Thyroid gland (tissue), 4 donors: ENCODE data around the gene IKZF5. TPM values are rescaled to one million over a fixed set of nuclear protein-coding genes. Genes with fewer than 3 reads are reported as not detected.

Source experiments
- DNase-seq, 2 donors: peaks; one replicate each; pipeline ENCODE4 v3.0.0-alpha.2; 2019
- H3K27ac ChIP-seq, 3 donors: fragments of 200-600 bp; sonication (generic); 1 replicate in 2 of 3; 2 replicates in 1 of 3; pipeline ENCODE4 v1.5.1; 2016 to 2019; ENCODE audit warnings: mild to moderate bottlenecking in 1 of 3, moderate library complexity in 1 of 3
- H3K27me3 ChIP-seq: fragments of 200-600 bp; sonication (generic); one replicate; pipeline ENCODE4 v1.5.1; 2019
- H3K36me3 ChIP-seq, 2 donors: fragments of 200-600 bp; sonication (generic); one replicate each; pipeline ENCODE4 v1.5.1; 2016 to 2019
- H3K4me1 ChIP-seq, 2 donors: fragments of 200-600 bp; sonication (generic); one replicate each; pipeline ENCODE4 v1.5.1; 2017 to 2019
- H3K4me3 ChIP-seq, 3 donors: fragments of 200-600 bp; sonication (generic); replicated peaks in 1 of 3; 1 replicate in 2 of 3; 2 replicates in 1 of 3; pipeline ENCODE4 v1.5.1; 2016; ENCODE audit warnings: mild to moderate bottlenecking in 1 of 3
- H3K9me3 ChIP-seq: fragments of 200-600 bp; sonication (generic); one replicate; pipeline ENCODE4 v1.5.1; 2017
- POLR2A ChIP-seq, 2 donors: fragments of 450-650 bp; IDR thresholded peaks; one replicate each; pipeline ENCODE4 v1.6.1; 2017; ENCODE audit warnings: antibody characterized with exemption in 2 of 2, mild to moderate bottlenecking in 2 of 2, moderate library complexity in 1 of 2
- WGBS, 2 donors: methylation state at CpG; one replicate each; pipeline ENCODE4 v1.1.5; 2017; 5-methylcytosine and 5-hydroxymethylcytosine counted together
- intact Hi-C: fragments of 100-400 bp; cut with DNase I; formaldehyde crosslinking; loops from one replicate; pipeline ENCODE4 v1.15.1; 2023
- total RNA-seq, 4 donors: library from RNA; depleted of rRNA; stranded (reverse); fragments of >200 nt; gene quantifications; one replicate each; pipeline ENCODE4 v1.2.3, GENCODE V29; 2016
- TF ChIP-seq, protein P1 (sequence below), 6 experiments: fragments of 200-600 bp in 3 of 6; fragments of 450-650 bp in 3 of 6; sonication (generic) in 3 of 6; IDR thresholded peaks; one replicate each; pipeline ENCODE4 v1.5.1; 2016 to 2019; ENCODE audit warnings: antibody characterized with exemption in 6 of 6, mild to moderate bottlenecking in 2 of 6, inconsistent platforms in 1 of 6, moderate library complexity in 1 of 6

The IKZF5 gene
- total RNA-seq, 4 donors from 2014 or later, result 11.5 to 24.5 (median 13.3) TPM

- no peak for TF ChIP-seq POLR2A (IDR thresholded peaks at IDR 0.05)
- TF ChIP-seq, protein P1, sequence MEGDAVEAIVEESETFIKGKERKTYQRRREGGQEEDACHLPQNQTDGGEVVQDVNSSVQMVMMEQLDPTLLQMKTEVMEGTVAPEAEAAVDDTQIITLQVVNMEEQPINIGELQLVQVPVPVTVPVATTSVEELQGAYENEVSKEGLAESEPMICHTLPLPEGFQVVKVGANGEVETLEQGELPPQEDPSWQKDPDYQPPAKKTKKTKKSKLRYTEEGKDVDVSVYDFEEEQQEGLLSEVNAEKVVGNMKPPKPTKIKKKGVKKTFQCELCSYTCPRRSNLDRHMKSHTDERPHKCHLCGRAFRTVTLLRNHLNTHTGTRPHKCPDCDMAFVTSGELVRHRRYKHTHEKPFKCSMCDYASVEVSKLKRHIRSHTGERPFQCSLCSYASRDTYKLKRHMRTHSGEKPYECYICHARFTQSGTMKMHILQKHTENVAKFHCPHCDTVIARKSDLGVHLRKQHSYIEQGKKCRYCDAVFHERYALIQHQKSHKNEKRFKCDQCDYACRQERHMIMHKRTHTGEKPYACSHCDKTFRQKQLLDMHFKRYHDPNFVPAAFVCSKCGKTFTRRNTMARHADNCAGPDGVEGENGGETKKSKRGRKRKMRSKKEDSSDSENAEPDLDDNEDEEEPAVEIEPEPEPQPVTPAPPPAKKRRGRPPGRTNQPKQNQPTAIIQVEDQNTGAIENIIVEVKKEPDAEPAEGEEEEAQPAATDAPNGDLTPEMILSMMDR (IDR thresholded peaks at IDR 0.05), result no peak
- H3K4me3 ChIP-seq, result no peak overlapping the region
- peaks cover 0 to 6% of the 10 kb centered on the region in 2 donors for H3K4me1 ChIP-seq
- H3K36me3 ChIP-seq, result no peaks in the 10 kb centered on the region
- intact Hi-C loops, result no loop called here
- DNase-seq, result no peak
- H3K27me3 ChIP-seq, result no peaks in the 10 kb centered on the region
- H3K9me3 ChIP-seq, result no peaks in the 10 kb centered on the region
- H3K27ac ChIP-seq, result no peak overlapping the region
- WGBS, 2 donors, result 65 to 73% methylated on average over 9 of the region's 9 CpGs
These were observed 9.0 kb upstream of the IKZF5 start for GRCh38 chr10:123017421-123018165.

DNA sequence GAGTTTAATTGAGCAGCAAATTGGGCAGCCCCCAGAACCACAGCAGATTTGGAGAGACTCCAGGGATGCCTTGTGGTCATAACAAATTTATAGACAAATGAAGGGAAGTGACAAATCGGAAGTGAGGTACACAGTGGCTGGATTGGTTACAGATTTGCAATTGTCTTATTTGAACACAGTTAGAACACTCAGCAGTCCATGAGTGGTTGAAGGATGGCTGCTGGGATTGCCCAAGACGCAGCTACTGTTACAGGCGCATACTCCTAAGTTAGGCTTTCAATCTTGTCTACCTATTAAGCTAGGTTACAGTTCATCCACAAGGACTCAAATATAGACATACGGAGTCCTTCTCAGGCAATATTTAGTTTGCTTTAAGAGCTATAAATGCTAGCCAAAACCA lies 7.6 kb upstream of the IKZF5 start:
- no peaks in the 10 kb centered on the region for H3K4me1 ChIP-seq
- no peak overlapping the region for H3K4me3 ChIP-seq
- TF ChIP-seq POLR2A (IDR thresholded peaks at IDR 0.05), result no peak
- TF ChIP-seq, protein P1 (IDR thresholded peaks at IDR 0.05), result no peak
- no peak overlapping the region for H3K27ac ChIP-seq
- H3K27me3 ChIP-seq, result no peaks in the 10 kb centered on the region
- WGBS, 2 donors, result 96% methylated on average over 4 of the region's 4 CpGs
- H3K9me3 ChIP-seq, result no peaks in the 10 kb centered on the region
- DNase-seq, result no peak
- intact Hi-C loops, result no loop called here
- no peaks in the 10 kb centered on the region for H3K36me3 ChIP-seq

DNA sequence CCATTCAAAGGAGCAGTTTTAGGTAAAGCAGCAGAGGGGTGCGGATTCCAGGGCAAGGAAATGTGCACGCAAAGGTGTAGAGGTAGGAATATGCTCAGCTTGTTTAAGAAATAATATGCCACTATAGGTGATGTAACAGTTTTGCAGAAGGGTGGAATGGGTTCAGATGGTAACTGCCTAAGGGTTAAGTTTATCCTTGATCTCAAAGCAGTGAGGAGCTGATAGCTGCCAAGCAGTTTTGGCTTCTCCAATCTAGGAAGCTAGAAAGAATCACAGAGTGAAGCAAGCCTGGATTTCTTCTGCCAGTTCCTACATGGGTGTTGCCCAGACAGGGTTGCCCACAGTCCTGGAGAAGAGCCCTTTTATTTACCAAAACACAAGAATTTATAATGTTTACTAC lies 6.2 kb upstream of the IKZF5 start:
- Histone ChIP-seq H3K4me1 (peaks cover 0 to 3% of the 10 kb centered on the region in 2 donors), H3K27me3 (no peaks in the 10 kb centered on the region), H3K36me3 (no peaks in the 10 kb centered on the region), H3K9me3 (no peaks in the 10 kb centered on the region), H3K4me3 (no peak overlapping the region), H3K27ac (no peak overlapping the region)
- TF ChIP-seq POLR2A (IDR thresholded peaks at IDR 0.05), result no peak
- TF ChIP-seq, protein P1 (IDR thresholded peaks at IDR 0.05), result no peak
- intact Hi-C loops, result no loop called here
- DNase-seq, result no peak
- WGBS, 2 donors, result 93 to 98% methylated on average over 2 of the region's 2 CpGs

GRCh38 chr10:123013456-123014419 lies 5.1 kb upstream of the IKZF5 start:
- Histone ChIP-seq H3K36me3 (no peaks in the 10 kb centered on the region), H3K4me1 (peaks cover 0 to 7% of the 10 kb centered on the region in 2 donors), H3K27ac (no peak overlapping the region), H3K9me3 (no peaks in the 10 kb centered on the region), H3K4me3 (no peak overlapping the region), H3K27me3 (no peaks in the 10 kb centered on the region)
- TF ChIP-seq, protein P1 (IDR thresholded peaks at IDR 0.05), result no peak
- TF ChIP-seq POLR2A (IDR thresholded peaks at IDR 0.05), result no peak
- no peak for DNase-seq
- WGBS, 2 donors, result 97 to 98% methylated on average over 21 to 25 of the region's 43 CpGs
- intact Hi-C loops, result no loop called here
